Activated naive CD8-positive, alpha-beta T cell treated with anti-CD3 and anti-CD28 coated beads for 36 hours (primary cell): Measurements from ENCODE around the gene ASZ1. TPM values are rescaled to one million over a fixed set of nuclear protein-coding genes. Genes with fewer than 3 reads are reported as not detected.
"Not testable (repeated sequence)": the region's sequence is repeated elsewhere in the genome, so short reads cannot be mapped to it uniquely, and the experiment has no call there.

Experiments used
- DNase-seq: peaks from one replicate; pipeline ENCODE4 v3.0.0; 2021
- H3K27ac Mint-ChIP-seq: one replicate; pipeline ENCODE4 v1.8.0; 2022; ENCODE audit warnings: mild to moderate bottlenecking, moderate library complexity, mixed read lengths
- H3K27me3 Mint-ChIP-seq: one replicate; pipeline ENCODE4 v1.8.0; 2022; ENCODE audit warnings: mild to moderate bottlenecking, mixed read lengths
- H3K36me3 Mint-ChIP-seq: one replicate; pipeline ENCODE4 v1.8.0; 2021; ENCODE audit warnings: mild to moderate bottlenecking, mixed read lengths
- H3K4me1 Mint-ChIP-seq: one replicate; pipeline ENCODE4 v1.8.0; 2021; ENCODE audit warnings: mixed read lengths
- H3K4me3 Mint-ChIP-seq: one replicate; pipeline ENCODE4 v1.8.0; 2022; ENCODE audit warnings: mild to moderate bottlenecking, moderate library complexity, mixed read lengths
- H3K9me3 Mint-ChIP-seq: one replicate; pipeline ENCODE4 v1.8.0; 2022; ENCODE audit warnings: mixed read lengths
- total RNA-seq, 2 experiments: library from RNA; stranded (reverse); gene quantifications; one replicate each; pipeline ENCODE4 v1.2.3, GENCODE V29; 2021

The ASZ1 gene
- not detected for total RNA-seq

DNA sequence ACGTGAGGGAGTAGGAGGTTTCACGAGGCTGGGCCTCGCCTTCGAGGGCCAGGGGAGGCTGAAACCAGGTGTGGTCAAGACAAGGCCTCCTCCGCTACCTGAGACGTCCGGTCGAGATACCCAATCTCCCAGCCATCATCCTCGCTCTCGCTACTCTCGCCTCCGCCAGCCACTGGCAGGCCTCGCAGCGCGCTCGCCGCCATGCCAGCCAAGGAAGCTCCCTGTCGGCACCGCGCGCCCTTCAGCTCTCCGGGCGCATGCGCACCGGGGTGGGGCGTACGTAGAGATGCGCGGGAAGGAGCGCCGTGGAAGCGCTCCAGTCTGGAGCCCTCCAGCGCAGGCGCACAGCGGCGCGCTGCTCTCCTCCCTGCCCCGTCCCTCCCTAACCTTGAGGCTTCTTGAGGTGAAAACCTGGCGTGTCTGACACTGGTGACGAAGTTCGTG lies at the start of gene ASZ1:
ASZ1 (minus strand) TSS at position 236 of the 444 bp plus-strand sequence; CDS start at position 203, 33 bp downstream.
- no peak for DNase-seq
- H3K36me3 Mint-ChIP-seq = no peaks in the 10 kb centered on the region

GRCh38 chr7:117476557-117477215 lies 49.4 kb upstream of the ASZ1 start:
- Mint-ChIP-seq H3K36me3 (no peaks in the 10 kb centered on the region), H3K9me3 (peaks cover 1% of the 10 kb centered on the region), H3K27ac (no peak overlapping the region), H3K27me3 (peaks cover 31% of the 10 kb centered on the region), H3K4me3 (no peak overlapping the region), H3K4me1 (peaks cover 2% of the 10 kb centered on the region)
- DNase-seq = no peak

More for the DNA sequence above, at the start of gene ASZ1:
- no peak within 1 kb of the TSS for H3K27ac Mint-ChIP-seq
- H3K4me1 Mint-ChIP-seq = no peaks in the 10 kb centered on the region
- no peak within 1 kb of the TSS for H3K4me3 Mint-ChIP-seq
- no peaks in the 10 kb centered on the region for H3K27me3 Mint-ChIP-seq
- H3K9me3 Mint-ChIP-seq = peaks cover 2% of the 10 kb centered on the region

GRCh38 chr7:117472335-117472734 lies 45.0 kb upstream of the ASZ1 start:
- DNase-seq = no peak
- Mint-ChIP-seq H3K27me3 (no peaks in the 10 kb centered on the region), H3K9me3 (no peaks in the 10 kb centered on the region), H3K36me3 (no peaks in the 10 kb centered on the region), H3K4me1 (no peaks in the 10 kb centered on the region), H3K27ac (no peak overlapping the region), H3K4me3 (no peak overlapping the region)

- Mint-ChIP-seq H3K4me1 (no peaks in the 10 kb centered on the region), H3K9me3 (no peaks in the 10 kb centered on the region), H3K27ac (no peak overlapping the region), H3K4me3 (no peak overlapping the region), H3K36me3 (no peaks in the 10 kb centered on the region), H3K27me3 (no peaks in the 10 kb centered on the region)
- no peak for DNase-seq
Observed at GRCh38 chr7:117470777-117471176, 43.5 kb upstream of the ASZ1 start.

GRCh38 chr7:117468174-117468573 lies 40.9 kb upstream of the ASZ1 start:
- Mint-ChIP-seq H3K4me1 (no peaks in the 10 kb centered on the region), H3K27ac (no peak overlapping the region), H3K4me3 (no peak overlapping the region), H3K27me3 (no peaks in the 10 kb centered on the region), H3K36me3 (no peaks in the 10 kb centered on the region), H3K9me3 (no peaks in the 10 kb centered on the region)
- DNase-seq = no peak

GRCh38 chr7:117460815-117461214 lies 33.5 kb upstream of the ASZ1 start:
- not testable (repeated sequence) for H3K27ac Mint-ChIP-seq, H3K4me3 Mint-ChIP-seq, H3K27me3 Mint-ChIP-seq, DNase-seq, H3K36me3 Mint-ChIP-seq, H3K9me3 Mint-ChIP-seq, H3K4me1 Mint-ChIP-seq

DNA sequence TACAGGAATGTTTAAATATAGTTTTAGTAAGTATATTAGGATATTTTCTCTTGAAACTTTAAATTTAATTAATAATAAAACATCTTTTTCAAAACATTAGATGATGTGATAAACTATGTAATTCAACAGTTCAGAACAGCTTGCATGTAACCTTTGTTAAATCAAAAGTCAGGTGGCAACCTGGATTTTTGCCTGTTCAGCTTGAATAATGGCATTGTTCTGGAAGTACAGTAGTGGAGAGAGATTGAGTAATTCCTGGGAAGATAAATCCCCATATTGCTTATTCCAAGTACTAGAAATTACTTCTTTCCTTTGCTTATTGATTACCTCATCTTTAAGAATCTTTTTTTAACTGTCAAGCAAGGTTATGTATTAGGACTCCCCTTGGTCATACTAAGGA lies 32.4 kb upstream of the ASZ1 start:
- Mint-ChIP-seq H3K36me3 (no peaks in the 10 kb centered on the region), H3K27me3 (no peaks in the 10 kb centered on the region), H3K9me3 (no peaks in the 10 kb centered on the region), H3K4me1 (no peaks in the 10 kb centered on the region), H3K4me3 (no peak overlapping the region), H3K27ac (no peak overlapping the region)
- DNase-seq = no peak

GRCh38 chr7:117458977-117459583 lies 31.8 kb upstream of the ASZ1 start:
- Mint-ChIP-seq H3K4me1 (no peaks in the 10 kb centered on the region), H3K27ac (no peak overlapping the region), H3K36me3 (no peaks in the 10 kb centered on the region), H3K4me3 (no peak overlapping the region), H3K9me3 (no peaks in the 10 kb centered on the region), H3K27me3 (no peaks in the 10 kb centered on the region)
- no peak for DNase-seq

DNA sequence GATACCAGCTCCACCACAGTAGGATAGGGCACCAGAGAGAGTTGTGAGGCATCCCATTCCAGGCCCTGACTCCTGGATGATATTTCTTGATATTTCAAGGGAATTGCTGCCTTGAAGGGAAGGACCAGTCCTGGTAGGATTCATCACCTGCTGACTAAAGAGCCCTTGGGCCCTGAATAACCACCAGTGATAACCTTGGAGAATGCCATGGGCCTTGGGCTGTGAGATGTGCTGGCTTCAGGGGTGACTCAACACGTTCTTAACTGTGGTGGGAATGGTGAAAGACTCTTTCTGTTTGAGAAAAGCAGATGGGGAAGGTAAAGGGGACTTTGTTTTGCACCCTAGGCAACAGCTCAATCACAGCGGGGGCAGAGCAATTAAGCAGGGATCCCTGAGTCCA lies 21.4 kb upstream of the ASZ1 start:
- Mint-ChIP-seq H3K9me3 (peaks cover 16% of the 10 kb centered on the region), H3K27ac (no peak overlapping the region), H3K36me3 (no peaks in the 10 kb centered on the region), H3K4me1 (no peaks in the 10 kb centered on the region), H3K4me3 (no peak overlapping the region), H3K27me3 (no peaks in the 10 kb centered on the region)
- no peak for DNase-seq

- Mint-ChIP-seq H3K4me1 (no peaks in the 10 kb centered on the region), H3K36me3 (no peaks in the 10 kb centered on the region), H3K27ac (no peak overlapping the region), H3K9me3 (peaks cover 16% of the 10 kb centered on the region), H3K4me3 (no peak overlapping the region), H3K27me3 (no peaks in the 10 kb centered on the region)
- DNase-seq = no peak
Observed at GRCh38 chr7:117446220-117446815, 19.0 kb upstream of the ASZ1 start.

GRCh38 chr7:117445206-117445605 lies 17.9 kb upstream of the ASZ1 start:
- Mint-ChIP-seq H3K4me3 (no peak overlapping the region), H3K27ac (no peak overlapping the region), H3K9me3 (peaks cover 14% of the 10 kb centered on the region), H3K36me3 (no peaks in the 10 kb centered on the region), H3K4me1 (no peaks in the 10 kb centered on the region), H3K27me3 (no peaks in the 10 kb centered on the region)
- no peak for DNase-seq

DNA sequence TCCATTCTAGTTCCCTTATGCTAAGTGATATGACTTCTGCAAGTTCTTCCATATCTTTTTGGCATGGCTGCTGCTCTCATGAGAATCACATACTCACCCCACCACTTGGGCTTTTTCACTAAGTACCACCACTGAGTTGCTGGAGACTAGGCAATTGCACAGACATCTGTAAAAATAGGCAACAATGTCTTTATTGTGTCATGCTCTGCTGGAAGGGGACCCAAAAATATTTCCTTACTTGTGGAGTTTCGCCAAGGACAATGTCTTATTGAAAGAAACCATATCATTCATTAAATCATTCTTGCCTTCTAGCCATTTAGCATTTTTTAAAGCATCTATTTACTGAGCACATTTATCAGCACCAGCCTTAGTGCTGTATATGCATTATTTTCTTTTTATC lies 17.4 kb upstream of the ASZ1 start:
- H3K4me1 Mint-ChIP-seq = no peaks in the 10 kb centered on the region
- peaks cover 9% of the 10 kb centered on the region for H3K9me3 Mint-ChIP-seq
- H3K4me3 Mint-ChIP-seq = no peak overlapping the region
- DNase-seq = no peak
- H3K27ac Mint-ChIP-seq = no peak overlapping the region
- H3K27me3 Mint-ChIP-seq = no peaks in the 10 kb centered on the region
- H3K36me3 Mint-ChIP-seq = no peaks in the 10 kb centered on the region

- no peaks in the 10 kb centered on the region for H3K9me3 Mint-ChIP-seq
- H3K4me1 Mint-ChIP-seq = peaks cover 5% of the 10 kb centered on the region
- no peak overlapping the region for H3K27ac Mint-ChIP-seq
- no peaks in the 10 kb centered on the region for H3K36me3 Mint-ChIP-seq
- peaks cover 3% of the 10 kb centered on the region for H3K27me3 Mint-ChIP-seq
- H3K4me3 Mint-ChIP-seq = no peak overlapping the region
- DNase-seq = no peak
Observed at GRCh38 chr7:117435475-117436043, 8.3 kb upstream of the ASZ1 start.

DNA sequence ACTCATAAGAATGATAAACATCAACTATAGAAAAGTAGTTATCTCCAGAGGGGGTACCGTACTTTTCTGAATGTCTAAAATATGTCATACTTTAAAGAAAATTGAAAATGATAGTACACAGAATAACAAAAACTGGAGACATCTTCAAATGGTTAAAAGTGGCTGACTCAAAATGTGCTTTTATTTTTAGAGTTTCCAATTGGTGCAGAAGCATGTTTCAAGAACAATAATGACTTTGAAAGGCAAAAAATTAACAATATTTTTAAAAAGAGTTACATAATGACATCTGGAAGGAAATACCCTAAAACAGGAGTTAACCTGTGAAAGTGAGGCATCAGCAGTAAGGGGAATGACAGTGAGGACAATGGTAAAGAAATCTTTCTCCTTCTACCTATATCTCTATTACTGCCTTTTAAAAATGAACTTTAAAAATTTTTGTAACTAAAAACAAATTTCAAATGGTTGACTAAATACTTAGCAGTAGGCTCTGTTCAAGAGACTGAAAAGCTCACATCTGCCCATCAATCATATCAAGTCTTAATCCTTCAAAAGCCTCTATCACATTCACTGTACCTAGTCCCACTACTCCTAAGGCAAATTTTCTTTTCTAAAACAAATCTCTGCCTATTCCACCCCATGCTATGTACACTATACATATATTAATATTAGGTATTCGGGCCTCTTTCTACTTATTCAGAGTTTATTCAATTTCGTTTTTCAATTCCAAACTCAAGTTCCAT lies 3.0 kb downstream of the ASZ1 start:
- Mint-ChIP-seq H3K4me3 (no peak overlapping the region), H3K36me3 (no peaks in the 10 kb centered on the region), H3K9me3 (no peaks in the 10 kb centered on the region), H3K27me3 (no peaks in the 10 kb centered on the region), H3K27ac (no peak overlapping the region), H3K4me1 (no peaks in the 10 kb centered on the region)
- DNase-seq = no peak

DNA sequence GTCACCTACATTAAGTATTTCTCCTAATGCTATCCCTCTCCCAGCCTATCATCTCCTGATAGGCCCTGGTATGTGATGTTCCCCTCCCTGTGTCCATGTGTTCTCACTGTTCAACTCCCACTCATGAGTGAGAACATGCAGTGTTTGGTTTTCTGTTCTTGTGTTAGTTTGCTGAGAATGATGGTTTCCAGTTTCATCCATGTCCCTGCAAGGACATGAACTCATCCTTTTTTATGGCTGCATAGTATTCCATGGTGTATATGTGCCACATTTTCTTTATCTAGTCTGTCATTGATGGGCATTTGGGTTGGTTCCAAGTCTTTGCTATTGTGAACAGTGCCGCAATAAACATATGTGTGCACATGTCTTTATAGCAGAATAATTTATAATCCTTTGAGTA lies 12.7 kb downstream of the ASZ1 start:
- H3K36me3 Mint-ChIP-seq, H3K4me3 Mint-ChIP-seq, H3K27ac Mint-ChIP-seq, H3K4me1 Mint-ChIP-seq, H3K9me3 Mint-ChIP-seq, H3K27me3 Mint-ChIP-seq, DNase-seq: not testable (repeated sequence)
